Uterus (tissue), 2 donors: ENCODE data around the gene SUGP1.

Experiments used
- POLR2A ChIP-seq, 2 donors: fragments of 450-650 bp; IDR thresholded peaks; one replicate each; pipeline ENCODE4 v1.6.1; 2016; ENCODE audit warnings: antibody characterized with exemption in 2 of 2, mild to moderate bottlenecking in 1 of 2, moderate library complexity in 1 of 2
- TF ChIP-seq, protein P1 (sequence below), 4 experiments: fragments of 200-600 bp in 2 of 4; fragments of 450-650 bp in 2 of 4; sonication (generic) in 2 of 4; IDR thresholded peaks; one replicate each; pipeline ENCODE4 v1.5.1; 2016 to 2019; ENCODE audit warnings: antibody characterized with exemption in 4 of 4, mild to moderate bottlenecking in 2 of 4, moderate library complexity in 1 of 4

GRCh38 chr19:19257836-19258588, 62.3 kb downstream of the SUGP1 start:
- TF ChIP-seq POLR2A (IDR thresholded peaks at IDR 0.05) = no peak
- TF ChIP-seq, protein P1, sequence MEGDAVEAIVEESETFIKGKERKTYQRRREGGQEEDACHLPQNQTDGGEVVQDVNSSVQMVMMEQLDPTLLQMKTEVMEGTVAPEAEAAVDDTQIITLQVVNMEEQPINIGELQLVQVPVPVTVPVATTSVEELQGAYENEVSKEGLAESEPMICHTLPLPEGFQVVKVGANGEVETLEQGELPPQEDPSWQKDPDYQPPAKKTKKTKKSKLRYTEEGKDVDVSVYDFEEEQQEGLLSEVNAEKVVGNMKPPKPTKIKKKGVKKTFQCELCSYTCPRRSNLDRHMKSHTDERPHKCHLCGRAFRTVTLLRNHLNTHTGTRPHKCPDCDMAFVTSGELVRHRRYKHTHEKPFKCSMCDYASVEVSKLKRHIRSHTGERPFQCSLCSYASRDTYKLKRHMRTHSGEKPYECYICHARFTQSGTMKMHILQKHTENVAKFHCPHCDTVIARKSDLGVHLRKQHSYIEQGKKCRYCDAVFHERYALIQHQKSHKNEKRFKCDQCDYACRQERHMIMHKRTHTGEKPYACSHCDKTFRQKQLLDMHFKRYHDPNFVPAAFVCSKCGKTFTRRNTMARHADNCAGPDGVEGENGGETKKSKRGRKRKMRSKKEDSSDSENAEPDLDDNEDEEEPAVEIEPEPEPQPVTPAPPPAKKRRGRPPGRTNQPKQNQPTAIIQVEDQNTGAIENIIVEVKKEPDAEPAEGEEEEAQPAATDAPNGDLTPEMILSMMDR (IDR thresholded peaks at IDR 0.05) = no peak
